SW480 (cell line): Measurements from ENCODE around the gene MMP24OS.
A peak's percentile ranks its signal among the peaks of the same experiment; 100 is the strongest.

ENCODE experiments used
- DNase-seq: peaks from one replicate; pipeline ENCODE4 v3.0.0-alpha.2; 2016; ENCODE audit warnings: low spot score

MMP24OS gene

DNA sequence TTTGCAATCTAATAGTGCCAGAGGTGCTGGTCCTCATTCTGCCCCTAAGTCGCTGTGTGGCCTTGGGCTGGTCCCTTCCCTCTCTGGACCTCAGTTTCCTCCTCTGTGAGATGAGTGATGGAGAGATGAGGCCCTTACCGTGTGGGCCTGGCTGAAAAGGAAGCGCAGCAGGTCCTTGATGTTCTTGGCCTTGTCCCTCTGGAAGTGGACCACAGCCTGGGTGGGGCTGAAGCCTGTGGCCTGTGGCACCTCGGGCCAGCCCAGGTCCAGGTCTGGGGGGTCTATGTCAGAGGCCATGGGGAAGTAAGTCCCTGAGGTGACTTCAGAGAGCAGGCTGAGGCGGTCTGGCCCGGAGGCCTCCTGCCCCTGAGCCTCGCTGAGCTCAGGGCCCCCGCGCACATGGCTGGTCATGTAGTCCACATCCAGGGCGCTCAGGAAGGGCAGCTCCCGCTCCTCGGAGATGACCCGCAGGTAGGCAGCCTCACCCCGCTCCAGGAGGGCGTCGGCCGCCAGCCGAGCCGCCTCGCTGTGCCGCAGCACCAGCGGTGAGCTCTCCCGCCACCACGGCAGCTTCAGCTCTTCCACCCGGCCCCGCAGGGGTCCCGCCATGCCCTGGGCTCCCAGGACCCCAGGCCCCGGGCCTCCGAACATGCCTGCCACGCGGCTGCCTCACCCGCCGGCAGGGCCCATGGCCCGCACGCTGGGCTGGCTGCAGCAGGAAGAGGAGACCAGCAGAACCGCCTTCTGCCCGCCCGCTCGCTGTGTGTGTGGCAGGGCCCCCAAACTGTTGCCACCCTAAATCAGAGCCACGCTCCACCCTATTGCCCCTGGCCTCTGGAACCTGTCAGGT, 14.0 kb upstream of the MMP24OS start, which contains the start of gene FAM83C:
TSS of gene FAM83C (minus strand) at position 772 of the 850 bp plus-strand sequence. CDS start at position 651, 121 bp downstream.
- no peak for DNase-seq

DNA sequence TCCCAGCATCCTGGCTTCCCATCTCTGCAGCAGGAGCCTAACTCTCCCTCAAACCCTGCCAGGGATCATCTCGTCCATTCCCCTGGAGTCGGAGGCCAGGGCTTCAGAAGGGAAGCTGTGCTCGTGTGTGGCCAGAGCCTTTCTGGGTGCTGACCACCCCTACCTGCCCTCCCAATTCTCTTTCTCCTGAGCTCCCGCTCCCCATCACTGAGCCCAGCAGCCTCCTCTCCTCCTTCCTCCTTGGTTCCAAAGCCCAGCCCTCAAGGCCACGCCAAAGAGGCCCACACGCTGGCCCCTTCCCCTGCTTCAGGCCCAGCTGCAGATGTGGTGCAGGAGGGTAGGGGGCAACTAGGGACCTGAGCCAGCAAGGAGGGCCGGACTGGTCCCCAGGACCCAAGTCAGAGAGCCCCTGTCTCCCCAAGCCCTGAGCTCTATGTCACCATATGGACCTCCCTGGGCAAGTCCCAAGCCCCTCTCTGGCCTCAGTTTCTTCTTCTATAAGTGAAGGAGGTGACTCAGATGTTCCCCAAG, 13.0 kb upstream of the MMP24OS start:
- no peak for DNase-seq

DNA sequence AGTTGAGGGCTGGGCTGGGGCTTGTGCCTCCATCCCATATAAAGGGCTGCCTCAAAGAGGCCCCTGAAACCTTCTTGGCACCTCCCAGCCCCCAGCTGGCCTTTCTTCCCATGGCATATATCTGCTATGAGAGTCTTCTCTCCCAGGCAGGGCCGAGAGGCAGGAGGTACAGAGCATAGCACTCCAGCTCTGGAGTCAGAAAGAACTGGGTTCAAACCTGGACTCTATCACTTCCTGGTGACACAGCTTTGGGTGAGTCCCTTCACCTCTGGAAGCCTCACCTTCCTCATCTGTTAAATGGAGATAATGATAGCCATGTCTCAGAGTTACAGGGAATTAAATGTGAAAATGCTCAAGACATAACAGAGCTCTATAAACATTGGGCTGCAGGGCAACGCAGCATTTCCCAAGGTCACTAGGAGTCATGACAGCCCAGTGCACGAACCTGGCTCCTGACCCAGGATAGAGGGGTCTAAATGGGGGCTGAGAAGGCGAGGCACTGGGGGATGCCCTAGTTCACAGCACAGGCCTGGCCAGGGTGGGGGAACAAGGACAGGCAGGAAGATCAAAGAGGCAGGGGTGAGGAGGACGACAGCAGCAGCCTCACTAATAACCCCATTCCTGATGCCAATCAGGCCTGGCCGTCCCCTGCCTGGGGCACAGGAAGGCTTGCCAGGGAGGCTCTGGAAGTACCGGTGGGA, 12.4 kb upstream of the MMP24OS start:
- no peak for DNase-seq

DNA sequence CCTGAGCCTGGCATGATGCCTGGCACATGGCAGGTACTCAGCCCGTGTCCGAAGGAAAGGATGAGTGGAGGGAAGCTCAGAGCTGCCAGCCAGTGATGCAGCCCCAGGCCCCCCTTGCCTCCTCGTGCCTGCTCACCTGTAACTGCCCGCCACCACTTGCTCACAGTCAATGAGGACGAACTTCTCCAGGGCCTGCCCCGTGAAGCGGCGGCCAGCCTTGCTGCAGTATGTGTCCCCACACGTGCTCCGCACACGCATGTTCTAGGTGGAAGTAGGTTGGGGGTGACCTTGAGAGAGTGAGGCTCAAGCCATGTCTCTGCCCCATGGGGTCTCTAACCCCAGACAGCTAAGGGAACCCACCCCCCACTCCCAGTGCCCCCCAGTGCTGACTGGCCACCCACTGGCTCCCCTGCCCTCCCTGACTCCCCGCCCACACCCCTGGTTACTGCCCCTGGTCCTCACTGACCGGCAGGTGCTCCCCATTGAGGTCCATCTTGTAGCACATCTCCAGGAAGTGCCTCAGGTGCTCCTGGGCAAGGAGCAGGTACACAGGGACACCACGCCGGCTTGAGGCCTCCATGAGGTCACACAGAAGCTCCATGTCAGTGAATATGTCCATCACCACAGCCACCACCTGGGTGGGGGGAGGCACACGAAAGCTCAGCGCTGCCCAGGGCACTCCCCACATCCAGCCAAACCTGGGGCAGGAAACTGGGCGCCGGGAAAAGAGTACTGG, 10.6 kb upstream of the MMP24OS start:
- DNase-seq, result no peak

DNA sequence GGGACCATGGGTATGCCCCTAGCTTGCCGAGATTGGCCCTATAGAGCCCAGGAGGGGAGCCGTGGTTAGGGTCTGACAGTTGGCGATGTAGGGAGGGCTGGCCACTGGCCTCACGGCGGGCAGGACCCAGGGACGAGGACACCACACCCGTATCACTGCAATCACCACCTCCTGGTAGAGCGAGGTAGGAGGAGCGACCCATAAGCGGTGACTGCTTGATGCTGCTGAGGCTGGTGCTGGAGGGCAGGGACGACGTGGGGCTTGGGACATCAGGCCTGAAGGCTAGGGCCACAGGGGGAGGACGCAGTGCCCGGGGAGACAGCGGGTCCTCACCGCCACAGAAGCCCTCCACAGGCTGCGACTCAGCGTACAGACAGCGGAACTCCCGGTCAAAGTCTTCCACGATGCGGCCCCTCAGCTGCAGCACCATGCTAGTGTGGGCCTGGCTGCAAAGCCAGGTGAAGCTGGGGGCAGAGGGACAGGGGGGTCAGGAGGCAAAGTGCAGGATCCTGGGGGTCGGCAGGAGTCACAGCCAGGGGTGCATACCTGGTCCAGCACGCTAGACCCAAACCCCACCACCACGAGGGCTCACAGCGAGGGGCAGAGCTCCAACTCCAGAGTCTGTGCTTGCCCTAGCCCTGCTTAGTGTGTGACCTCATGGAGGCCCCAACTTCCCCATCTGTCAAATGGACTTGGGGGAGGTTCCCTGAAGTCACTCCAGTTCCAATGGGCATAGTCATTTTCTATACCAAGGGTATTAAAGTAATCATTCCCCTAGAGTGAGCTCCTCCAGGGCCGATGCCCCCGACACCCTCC, 9.8 kb upstream of the MMP24OS start:
- DNase-seq, result no peak

DNA sequence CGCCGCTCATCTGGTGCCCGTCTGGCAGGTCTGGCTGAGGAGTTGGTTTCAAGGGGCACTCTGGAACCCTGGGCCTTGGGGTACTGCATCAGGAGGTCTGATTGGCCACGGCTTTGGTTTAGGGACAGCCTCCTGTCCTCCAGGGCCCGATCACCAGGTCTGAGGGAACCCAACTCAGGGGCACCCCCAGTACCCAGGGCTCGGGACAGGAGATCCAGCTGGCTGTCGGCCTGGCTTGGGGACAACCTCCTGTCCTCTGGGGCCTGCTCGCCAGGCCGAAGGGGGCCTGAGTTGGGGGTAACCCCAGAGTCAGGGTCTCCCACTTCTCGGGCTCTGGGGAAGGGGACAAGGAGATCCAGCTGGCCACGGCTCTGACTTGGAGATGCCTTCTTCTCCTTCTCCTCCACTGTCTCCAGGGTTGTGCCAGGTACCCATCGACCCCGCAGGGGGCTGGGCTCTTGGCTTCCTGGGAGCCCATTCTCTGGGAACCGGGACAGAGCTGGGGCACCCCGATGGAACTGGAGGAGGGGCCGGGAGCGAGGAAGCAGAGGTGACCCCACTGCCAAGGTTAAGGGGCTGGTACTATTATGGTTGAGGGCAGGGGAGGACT, 9.1 kb upstream of the MMP24OS start:
- no peak for DNase-seq

DNA sequence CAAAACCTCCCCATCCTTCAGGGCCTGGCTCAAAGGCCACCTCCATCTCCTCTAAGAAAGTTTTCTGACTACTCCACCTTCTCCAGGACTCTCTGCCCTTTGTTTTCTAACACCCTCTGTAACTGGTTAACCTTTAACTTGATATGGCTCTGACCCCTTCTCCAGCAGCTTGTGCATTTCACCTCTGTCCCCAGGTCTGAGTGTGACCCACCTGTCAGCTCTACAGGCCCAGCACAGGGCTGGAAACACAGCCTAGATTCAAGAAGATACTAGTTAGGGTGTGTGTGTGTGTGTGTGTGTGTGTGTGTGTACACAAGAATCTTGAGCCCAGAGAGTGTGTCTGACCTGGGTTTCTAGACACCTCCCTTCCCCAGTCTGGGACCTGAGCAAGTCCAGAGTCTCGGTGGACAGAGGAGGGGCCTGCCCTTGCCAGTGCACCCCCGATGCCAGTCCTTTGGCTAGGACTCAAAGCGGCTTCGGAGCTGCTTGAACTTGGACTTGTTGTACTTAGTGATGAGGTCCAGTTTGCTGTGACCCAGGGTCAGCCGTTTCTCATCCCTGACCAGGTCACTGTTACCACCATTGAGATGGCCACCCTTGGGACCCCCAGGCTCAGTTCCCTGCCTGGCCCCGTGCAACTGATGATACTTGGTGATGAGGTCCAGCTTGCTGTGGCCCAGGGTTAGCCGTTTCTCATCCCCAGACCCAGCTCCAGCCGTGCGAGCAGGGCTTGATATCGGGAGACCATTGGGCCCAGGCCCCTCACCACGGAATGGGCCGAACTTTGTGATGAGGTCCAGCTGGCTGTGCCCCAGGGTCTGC, 8.4 kb upstream of the MMP24OS start:
- no peak for DNase-seq

DNA sequence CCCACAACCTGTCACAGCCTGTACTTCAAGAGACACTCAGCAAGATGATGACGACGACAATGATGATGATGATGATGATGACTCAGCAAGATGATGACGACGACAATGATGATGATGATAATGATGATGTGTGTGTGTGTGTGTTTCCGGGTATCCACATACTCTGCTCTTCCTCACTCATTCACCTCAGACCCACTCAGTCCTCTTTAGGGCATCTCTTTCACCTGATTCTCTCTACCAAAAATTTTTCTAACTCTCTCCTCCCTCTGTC, 7.8 kb upstream of the MMP24OS start:
- no peak for DNase-seq

DNA sequence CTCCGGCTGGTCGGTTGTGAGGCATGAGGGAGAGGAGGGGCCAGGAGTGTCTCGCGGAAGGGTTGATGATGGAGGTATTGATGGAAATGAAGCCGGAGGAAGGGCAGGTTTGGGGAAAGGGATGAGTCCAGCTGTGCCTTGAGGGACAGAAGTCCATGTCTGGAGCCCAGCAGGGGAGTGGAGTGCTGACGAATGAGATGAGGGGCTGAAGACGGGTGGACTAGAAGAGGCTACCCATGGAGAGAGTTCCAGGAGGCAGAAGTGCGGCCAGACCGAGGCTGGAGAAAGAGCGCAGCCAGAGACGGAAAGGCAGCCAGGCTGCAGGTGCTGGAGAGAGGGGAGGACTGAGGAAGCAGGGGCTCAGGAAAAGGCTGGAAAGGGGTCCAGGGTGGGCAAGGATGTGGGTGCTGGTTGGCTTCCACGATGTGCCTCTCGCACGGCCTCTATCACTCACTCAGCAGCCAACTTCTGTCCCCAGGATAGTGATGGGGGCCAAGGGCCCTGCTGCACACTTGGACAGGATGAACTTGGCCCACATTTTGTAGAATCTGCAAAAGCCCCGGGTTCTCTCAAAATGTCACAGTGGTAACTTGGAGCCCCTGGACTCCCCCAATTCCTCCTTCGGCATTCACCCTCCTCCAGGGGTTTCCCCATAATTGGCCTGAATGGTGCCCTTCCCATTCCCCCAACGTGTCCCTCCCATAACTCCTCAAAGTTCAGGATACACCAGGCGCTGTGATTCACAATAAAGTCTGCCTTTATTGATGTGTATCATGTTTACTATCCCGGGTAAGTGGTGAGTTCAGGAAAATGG, 7.3 kb upstream of the MMP24OS start:
- DNase-seq, result no peak

DNA sequence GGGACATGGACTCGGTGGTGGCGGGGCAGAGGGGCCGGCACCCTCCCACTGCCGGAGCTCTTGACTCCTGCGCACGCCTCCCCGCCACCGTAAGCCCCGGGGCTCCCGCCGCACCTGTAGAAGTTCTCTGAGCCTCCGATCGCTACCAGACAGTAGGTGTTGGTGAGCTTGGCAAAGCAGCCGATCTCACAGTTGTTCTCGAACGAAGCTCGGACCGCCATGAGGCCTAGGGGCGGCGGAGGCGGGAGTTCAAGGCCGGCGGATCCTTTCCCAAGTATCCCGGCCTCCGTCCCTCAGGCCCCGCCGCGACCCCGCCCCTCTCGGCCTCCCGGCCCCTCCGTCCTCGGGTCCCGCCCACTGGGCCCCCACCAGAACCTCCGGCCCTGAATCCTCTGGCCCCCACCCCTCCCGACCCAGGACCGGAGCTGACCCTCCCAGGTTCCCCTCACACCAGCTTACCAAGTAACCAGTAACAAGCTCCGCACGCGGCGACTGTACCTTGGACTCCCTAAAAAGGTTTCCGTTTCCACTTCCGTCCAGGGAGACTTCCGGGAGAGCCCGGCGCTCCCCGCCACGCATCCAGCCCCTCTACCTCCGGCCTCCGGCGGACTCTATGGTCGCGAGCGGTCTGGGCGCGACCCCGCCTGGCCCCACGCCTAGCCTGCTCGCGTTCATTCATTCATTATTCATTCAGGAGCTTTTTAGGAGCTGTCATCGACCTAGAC, 6.5 kb upstream of the MMP24OS start, which contains the start of gene EIF6:
TSS of gene EIF6 (minus strand) at position 506 of the 725 bp plus-strand sequence. CDS start at position 221, 285 bp downstream.
- DNase-seq, result peak; percentile 97

DNA sequence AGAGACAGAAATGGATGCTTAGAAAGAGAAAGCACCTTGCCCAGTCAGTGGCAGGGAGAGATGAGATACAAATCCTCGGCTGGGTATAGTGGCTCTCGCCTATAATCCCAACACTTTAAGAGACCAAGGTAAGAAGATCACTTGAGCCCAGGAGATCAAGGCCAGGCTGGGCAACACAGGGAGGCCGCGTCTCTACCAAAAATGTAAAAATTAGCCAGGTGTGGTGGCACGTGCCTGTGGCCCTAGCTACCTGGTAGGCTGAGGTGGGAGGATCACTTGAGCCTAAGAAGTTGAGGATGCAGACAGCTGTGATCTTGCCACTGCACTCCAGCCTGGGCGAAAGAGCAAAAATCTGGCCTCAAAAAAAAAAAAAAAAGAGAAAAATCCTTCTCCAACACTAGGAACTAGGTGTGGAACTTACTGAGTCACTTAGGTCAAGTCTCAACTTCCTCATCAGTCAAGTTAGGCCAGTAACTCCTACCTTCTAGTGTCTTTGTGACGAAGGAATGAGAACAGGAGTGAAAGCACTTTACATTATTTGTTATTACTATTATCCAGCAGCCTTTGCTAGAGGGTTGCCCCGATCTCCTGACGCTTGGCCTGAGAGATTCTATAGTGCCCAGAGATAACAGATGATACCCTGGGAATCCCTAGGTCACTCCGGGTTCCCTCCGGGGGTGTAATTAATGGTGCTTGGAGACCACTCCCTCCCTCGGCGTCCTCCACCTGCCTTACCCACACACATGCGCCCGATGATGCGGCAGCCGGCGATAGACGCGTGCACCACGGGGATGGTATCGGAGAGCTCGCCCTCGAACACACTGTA, 5.7 kb upstream of the MMP24OS start:
- no peak for DNase-seq

DNA sequence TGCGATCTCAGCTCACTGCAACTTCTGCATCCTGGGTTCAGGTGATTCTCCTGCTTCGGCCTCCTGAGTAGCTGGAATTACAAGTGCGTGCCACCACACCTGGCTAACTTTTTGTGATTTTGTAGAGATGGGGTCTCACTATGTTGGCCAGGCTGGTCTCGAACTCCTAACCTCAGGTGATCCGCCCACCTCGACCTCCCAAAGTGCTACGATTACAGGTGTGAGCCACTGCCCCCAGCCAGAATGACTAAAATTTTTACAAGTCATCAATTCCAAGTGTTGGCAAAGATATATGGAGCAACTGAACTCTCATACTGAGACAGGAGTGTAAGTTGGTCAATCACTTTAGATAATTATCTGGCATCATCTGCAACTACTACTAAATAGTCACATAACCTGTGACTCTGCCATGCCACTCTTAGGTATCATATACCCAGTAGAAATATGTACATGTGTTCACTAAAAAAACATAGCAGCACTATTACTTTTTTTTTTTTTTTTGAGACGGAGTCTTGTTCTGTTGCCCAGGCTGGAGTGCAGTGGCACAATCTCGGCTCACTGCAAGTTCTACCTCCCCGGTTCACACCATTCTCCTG, 3.7 kb upstream of the MMP24OS start:
- no peak for DNase-seq

DNA sequence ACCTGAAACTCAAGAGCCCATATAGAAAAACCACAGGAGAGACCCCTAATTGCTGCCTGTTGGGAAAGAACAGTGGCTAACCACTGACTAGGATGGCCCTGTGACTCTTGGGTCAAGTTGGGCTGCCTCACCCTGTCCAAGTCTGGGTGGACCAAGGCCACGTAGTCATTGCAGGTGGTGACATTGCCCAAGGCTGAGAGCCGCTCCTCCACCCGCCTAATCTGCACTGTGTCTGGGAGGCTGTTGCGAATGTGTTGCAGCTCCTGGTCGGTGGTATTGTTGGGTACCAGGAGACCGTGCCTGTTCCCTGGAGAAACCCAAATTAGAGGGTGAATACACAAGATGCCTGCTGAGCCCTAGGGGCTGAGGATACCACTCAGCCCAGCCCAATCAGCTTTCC, 2.6 kb upstream of the MMP24OS start:
- no peak for DNase-seq

DNA sequence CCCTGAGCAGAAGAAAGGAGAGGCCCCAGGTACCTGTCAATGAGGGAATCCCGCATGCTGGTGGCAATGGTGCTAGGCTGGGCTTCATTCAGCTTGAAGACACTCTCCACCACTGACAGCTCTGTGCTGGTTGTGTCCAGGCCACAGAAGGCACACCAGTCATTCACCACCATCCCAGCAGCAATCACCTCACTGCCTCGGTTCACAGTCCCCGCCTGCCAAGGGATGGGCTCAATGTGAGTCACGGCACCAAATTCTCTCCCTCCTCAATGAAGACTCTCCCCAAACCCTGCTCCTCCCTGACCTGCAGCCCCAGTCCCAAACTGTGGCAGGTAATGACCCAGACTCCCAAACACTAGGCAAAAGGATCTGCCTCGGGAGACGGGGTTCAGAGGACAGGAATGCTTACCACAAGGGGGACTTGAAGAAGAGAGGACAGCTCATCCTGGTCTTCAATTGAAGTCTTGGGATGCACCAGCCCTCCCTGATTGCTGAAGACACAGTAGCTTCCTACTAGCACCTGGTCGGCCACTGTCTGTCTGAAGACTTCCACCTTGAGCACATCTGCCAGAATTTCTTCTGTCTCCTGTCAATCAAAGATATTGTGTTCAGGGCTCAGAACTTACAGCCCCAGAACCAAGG, 1.7 kb upstream of the MMP24OS start:
- no peak for DNase-seq

DNA sequence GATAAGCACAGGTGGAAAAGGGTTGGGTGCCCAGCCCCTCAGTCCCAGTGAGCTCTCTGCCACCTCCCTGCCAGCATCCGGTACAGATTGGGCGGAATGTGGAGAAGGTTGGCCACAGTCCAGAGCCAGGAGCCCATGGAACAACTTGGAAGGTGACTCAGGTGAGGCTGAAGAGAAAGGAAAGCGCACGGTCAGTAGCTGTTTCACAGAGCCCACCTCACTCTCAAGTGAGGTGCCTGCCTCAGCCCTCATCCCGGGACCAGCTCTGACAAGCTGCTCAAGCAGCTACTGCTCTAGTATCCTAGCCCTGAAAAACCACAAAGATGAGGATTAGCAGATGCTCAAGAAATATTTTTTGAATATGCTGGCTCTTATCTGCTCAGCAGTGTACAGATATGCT, 1.1 kb upstream of the MMP24OS start:
- DNase-seq, result no peak

DNA sequence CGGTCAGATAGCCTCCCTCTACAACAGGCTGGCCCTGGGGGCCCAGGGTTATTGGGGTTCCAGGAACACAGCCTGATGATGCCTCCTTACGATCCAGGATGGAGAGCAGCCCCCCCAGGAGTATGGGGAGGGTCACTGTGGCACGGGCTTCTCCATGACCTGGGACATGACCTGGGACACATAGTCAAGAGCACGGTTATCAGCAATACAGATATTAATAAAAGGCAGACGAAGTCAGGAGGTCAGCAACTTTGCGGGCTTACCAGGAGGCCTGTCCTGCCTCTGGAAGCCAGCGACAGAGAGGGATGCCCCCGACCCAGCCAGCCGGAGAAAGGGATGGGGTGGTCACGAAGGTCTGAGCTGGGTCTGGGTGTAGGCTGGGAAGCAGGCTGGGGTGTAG, 795 bp downstream of the MMP24OS start:
- no peak for DNase-seq

DNA sequence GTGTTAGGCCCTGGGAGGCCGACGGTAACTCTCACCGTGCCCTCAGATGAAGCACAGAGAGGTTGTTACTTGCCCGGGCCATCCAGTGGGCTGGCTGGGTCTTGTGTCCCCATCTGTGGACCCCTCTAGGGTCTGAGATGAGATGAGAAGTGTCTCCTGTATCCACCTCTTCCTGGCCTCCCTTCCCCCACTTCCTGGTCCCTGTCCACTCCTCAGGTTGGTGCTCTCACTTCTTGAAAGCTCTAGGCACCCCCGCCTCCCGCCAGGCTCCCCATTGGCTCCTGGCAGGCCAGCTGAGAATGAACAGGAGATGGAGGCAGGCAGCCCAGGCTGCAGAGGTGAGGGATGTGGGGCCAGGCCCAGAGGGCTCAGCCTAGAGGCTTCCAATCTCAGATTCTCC, 1.5 kb downstream of the MMP24OS start:
- DNase-seq, result no peak
